HUES64 (cell line): ENCODE data around the gene CDH13.

Source experiments
- H3K27ac ChIP-seq: 2 replicates; pipeline ENCODE4 v1.7.0; 2013; ENCODE audit warnings: low read depth, low read length, inconsistent platforms
- H3K27me3 ChIP-seq: 2 replicates; pipeline ENCODE4 v1.6.1; 2013; ENCODE audit warnings: mild to moderate bottlenecking, low read length; ENCODE audit not compliant: insufficient read depth
- H3K36me3 ChIP-seq: 2 replicates; pipeline ENCODE4 v1.6.1; 2013; ENCODE audit warnings: mild to moderate bottlenecking, low read length; ENCODE audit not compliant: insufficient read depth
- H3K4me1 ChIP-seq: 2 replicates; pipeline ENCODE4 v1.6.1; 2013; ENCODE audit warnings: mild to moderate bottlenecking, low read length, moderate library complexity; ENCODE audit not compliant: insufficient read depth
- H3K4me3 ChIP-seq: 2 replicates; pipeline ENCODE4 v1.5.1; 2013; ENCODE audit warnings: mild to moderate bottlenecking, low read length, moderate library complexity
- H3K9ac ChIP-seq: 2 replicates; pipeline ENCODE4 v1.6.1; 2013; ENCODE audit warnings: mild to moderate bottlenecking, low read depth, low read length
- H3K9me3 ChIP-seq: 2 replicates; pipeline ENCODE4 v1.6.1; 2013; ENCODE audit warnings: low read depth, low read length; ENCODE audit not compliant: insufficient read depth
- WGBS: fragments of 150-250, 120-280 bp; methylation state at CpG from one replicate; pipeline ENCODE4 v1.1.7; 2013; ENCODE audit warnings: missing lambda C conversion rate; 5-methylcytosine and 5-hydroxymethylcytosine counted together

CDH13 gene

DNA sequence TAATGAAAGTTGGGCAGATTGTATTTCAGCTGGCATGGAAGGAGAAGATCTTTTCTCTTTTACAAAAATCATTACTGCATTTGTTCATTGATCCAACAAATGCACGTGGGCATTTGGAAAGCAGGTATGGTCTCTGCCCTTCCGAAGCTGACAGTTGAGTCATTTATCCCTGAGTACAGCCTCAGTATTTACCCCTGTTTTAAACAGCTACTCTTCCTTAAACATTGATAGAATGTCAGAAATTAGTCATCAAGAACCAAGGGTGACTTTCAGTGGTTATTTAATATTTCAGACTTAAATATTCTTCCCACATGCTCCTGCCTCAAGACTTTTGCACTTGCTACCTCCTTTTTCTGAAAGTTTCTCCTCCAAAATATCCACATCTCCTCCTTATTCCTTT lies 954.3 kb downstream of the CDH13 start:
- Histone ChIP-seq H3K9ac (no peak overlapping the region), H3K27me3 (no peaks in the 10 kb centered on the region), H3K4me3 (no peak overlapping the region), H3K9me3 (no peaks in the 10 kb centered on the region), H3K4me1 (peaks cover 12% of the 10 kb centered on the region), H3K36me3 (no peaks in the 10 kb centered on the region), H3K27ac (no peak overlapping the region)
- 88% methylated on average over 2 of the region's 2 CpGs for WGBS

DNA sequence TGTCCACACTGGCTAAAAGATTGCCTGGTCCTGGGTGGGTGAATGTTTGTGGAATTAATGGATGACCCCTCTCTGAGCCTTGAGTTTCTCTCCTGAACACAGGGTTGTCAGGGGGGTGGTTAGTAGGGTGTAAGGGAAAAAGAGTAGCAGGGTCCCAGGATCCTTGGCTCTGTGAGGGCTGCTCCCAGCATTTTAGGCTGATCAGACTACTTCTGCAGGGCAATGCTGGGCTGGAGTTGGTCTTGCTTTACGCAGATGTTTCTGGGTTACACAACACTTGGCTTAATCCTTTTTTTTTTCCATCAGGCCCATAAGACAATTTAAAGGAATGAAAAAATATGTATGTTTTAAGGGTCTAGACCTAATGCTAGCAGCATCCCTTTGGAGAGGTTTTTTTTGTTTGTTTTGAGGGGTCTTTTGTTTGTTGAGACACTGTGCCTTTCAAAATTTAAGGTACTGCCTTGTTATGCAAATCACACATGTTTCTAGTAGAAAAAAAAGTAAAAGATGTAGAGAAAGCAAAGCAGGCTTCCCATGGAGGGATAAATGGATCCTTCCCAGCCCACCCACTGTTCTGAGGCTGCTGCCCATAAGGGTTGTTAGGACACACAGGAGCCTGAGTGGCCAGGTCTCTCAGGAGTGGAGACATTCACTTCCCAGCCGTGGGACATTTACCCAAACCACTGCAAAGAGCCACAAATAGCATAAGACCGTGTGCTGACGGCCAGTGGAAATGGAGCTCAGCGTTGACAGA lies 955.4 kb downstream of the CDH13 start:
- H3K27me3 ChIP-seq: no peaks in the 10 kb centered on the region
- H3K9me3 ChIP-seq: no peaks in the 10 kb centered on the region
- H3K4me3 ChIP-seq: no peak overlapping the region
- peaks cover 19% of the 10 kb centered on the region for H3K4me1 ChIP-seq
- H3K9ac ChIP-seq: no peak overlapping the region
- 71% methylated on average over 5 of the region's 5 CpGs for WGBS
- no peak overlapping the region for H3K27ac ChIP-seq
- no peaks in the 10 kb centered on the region for H3K36me3 ChIP-seq

DNA sequence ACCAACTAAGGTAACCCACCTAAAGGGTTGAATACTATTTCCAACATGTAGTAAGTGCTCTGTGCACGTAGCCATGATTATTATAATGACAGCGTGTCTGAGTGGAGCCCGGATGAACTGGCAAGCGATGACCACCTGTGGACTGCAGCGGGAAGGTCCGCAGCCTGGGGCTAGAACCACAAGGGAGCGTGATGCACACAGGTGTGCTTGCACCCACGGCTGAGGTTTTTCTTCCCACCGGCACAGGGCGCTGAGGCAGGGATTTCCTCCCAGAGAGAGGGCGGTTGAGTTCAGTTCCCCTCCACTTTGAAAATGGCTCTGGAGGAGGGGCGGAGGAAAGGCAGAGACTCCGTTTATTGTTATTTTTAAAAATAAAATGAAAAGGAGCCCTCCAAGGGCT lies 959.3 kb downstream of the CDH13 start:
- Histone ChIP-seq H3K4me1 (peaks cover 19% of the 10 kb centered on the region), H3K4me3 (no peak overlapping the region), H3K36me3 (no peaks in the 10 kb centered on the region), H3K27ac (no peak overlapping the region), H3K9me3 (no peaks in the 10 kb centered on the region), H3K9ac (no peak overlapping the region), H3K27me3 (no peaks in the 10 kb centered on the region; the same call in 1 of the 2 replicates)
- WGBS: 90% methylated on average over 13 of the region's 13 CpGs

DNA sequence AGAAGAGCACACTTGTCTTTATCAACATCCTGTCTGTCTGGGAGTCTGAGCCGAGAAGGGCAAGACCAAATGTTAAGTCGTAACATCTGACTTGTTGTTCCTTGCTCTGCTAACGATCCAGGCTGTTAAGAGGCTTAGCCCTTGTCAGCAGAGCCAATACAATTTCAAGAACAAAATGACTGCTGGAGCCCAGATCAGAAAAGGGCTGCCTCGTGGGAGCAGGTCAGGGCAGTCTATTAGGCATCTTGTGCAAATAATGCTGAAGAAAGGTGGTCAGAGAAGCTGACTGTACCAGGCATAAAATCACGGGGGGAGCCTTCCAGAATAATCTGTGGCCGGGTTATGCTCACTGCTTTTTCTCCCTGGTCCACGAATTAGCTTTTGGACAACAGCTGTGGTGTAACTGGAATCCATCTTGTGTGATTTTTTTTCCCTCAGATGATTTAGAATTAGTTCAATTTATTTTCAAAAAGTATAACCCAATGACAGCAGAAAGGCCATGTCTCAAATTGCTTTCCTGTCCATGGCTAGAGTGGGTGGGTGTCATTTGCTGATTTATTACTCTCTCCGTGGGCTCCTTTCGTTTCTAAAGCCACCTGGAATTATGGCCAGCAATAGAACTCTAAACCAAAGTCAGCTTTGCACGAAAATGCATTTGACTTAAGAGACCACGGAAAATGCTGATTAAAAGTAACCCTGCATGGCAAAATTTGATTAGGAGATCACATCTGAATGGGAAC lies 959.9 kb downstream of the CDH13 start:
- H3K9me3 ChIP-seq: no peaks in the 10 kb centered on the region
- no peaks in the 10 kb centered on the region for H3K36me3 ChIP-seq
- no peak overlapping the region for H3K27ac ChIP-seq
- no peaks in the 10 kb centered on the region; the same call in 1 of the 2 replicates for H3K27me3 ChIP-seq
- no peak overlapping the region for H3K4me3 ChIP-seq
- H3K9ac ChIP-seq: no peak overlapping the region
- WGBS: 76% methylated on average over 11 of the region's 11 CpGs
- peaks cover 18% of the 10 kb centered on the region for H3K4me1 ChIP-seq

DNA sequence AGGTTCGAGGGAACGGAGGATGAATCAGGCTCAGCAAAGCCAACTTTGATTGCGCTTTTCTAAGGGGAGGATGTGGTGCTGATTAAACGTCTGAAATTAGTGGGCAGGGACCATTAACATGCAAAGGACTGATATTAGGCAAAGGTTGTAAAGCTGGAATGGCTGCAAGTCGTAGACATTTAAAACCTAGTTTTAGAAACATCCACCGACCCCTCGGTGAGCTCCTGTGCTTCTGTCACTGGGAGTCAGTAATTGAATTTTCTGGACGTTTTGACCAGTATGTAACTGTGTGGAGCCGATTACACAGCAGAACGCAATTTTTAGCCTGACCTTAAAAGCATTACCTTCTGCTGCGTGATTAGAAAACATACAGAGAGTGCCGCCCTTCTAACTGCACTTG lies 960.4 kb downstream of the CDH13 start:
- Histone ChIP-seq H3K9ac (no peak overlapping the region), H3K27ac (no peak overlapping the region), H3K4me1 (peaks cover 13% of the 10 kb centered on the region), H3K4me3 (no peak overlapping the region), H3K36me3 (no peaks in the 10 kb centered on the region), H3K27me3 (no peaks in the 10 kb centered on the region; the same call in 1 of the 2 replicates), H3K9me3 (no peaks in the 10 kb centered on the region)
- 92% methylated on average over 12 of the region's 12 CpGs for WGBS

DNA sequence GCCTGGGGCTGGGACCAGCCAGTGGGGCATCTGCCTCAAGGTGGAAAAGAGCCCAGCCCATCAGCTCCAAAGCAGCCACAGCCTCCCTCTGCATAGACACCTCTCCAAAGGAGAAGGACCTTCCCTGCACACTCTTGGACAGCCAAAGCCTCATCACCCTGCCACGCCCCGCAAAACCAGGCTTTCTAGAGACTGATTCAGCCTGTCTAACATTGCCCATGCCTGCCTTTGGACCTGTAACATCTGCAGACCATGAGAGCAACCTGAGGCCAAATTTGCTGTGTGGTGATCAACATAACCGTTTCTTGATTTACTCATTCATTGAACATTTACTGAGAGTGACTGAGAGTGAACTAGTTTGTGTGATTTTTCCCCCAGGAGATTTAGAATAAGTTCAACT lies 961.3 kb downstream of the CDH13 start:
- Histone ChIP-seq H3K27ac (no peak overlapping the region), H3K36me3 (no peaks in the 10 kb centered on the region), H3K27me3 (no peaks in the 10 kb centered on the region; the same call in 1 of the 2 replicates), H3K9ac (no peak overlapping the region), H3K9me3 (no peaks in the 10 kb centered on the region), H3K4me3 (no peak overlapping the region), H3K4me1 (peaks cover 6% of the 10 kb centered on the region; the same call in 1 of the 2 replicates)
- 94% methylated on average over 3 of the region's 3 CpGs for WGBS

DNA sequence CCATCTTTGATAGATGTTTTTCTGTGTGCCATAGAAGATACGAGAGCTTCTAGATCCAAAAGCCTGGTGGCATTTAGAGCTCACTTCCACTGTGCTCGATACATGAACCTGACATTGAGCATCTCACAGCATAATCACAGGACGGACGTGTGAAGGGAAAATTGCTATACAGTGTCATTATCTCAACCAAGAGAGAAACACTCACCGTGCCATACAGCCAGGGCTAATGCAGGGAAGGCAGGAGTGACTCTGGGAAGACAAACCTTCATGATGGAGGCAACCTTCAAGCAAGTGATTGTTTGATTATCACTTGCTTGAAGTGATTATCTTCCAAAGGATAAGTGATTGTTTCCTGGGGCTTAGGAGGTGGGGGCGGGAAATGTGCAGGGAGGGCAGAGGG lies 962.8 kb downstream of the CDH13 start:
- 89% methylated on average over 6 of the region's 6 CpGs for WGBS
- H3K27ac ChIP-seq: no peak overlapping the region
- H3K4me1 ChIP-seq: peaks cover 6% of the 10 kb centered on the region; the same call in 1 of the 2 replicates
- H3K9ac ChIP-seq: no peak overlapping the region
- no peaks in the 10 kb centered on the region for H3K36me3 ChIP-seq
- H3K27me3 ChIP-seq: no peaks in the 10 kb centered on the region; the same call in 1 of the 2 replicates
- no peaks in the 10 kb centered on the region for H3K9me3 ChIP-seq
- H3K4me3 ChIP-seq: no peak overlapping the region

DNA sequence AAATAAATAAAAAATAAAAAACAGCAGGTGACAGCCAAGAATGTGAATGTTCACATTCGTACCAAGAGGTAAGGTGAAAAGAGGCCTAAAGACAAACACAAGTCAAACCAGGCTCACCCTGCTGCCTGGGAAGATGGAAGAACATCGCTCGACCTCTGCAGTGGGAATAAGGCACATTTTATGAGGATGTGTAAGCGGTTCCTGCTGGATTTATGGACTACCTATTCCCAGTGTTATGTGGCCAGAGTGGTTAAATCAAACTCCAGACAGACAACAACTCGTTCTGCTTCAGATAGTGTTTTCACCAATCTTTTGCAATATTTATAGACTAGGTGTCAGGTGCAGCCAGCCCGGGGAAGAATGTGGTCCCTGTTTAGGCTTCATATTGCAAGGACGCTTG lies 966.0 kb downstream of the CDH13 start:
- WGBS: 92% methylated on average over 7 of the region's 7 CpGs
- no peaks in the 10 kb centered on the region for H3K9me3 ChIP-seq

DNA sequence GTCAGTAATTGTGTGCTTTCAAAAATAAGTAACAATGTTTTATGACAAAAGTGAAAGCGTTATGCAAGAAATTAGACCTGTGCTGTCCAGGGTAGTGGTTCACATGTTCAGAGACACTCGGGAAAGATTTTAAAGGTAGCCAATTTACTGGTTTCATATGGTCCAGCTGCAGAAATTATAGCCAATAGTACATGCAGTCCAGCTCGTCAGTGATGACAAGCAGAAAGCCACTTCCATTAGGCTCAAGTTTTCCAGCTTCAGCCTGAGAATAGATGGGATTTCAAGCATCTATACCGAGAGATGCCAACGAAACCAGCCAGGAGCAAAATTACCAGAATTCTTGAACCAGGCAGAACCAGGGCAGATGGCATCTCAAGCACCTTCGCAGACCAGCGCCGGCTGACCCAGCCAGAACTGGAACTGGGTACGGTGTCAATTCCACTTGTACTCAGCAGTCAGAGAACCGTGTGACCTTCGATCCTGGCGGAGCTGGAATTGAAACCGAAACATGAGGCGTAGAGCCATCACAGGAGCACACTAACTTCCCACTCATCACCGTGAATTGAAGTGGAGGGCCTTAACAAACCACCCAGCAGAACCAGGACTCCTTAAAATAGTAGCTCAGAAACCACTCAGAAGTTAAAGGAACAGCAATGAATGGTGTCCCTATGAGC lies 973.2 kb downstream of the CDH13 start:
- no peak overlapping the region for H3K9ac ChIP-seq
- H3K27me3 ChIP-seq: no peaks in the 10 kb centered on the region
- H3K9me3 ChIP-seq: no peaks in the 10 kb centered on the region
- WGBS: 92% methylated on average over 15 of the region's 15 CpGs
- no peak overlapping the region for H3K4me3 ChIP-seq
- H3K4me1 ChIP-seq: peaks cover 23% of the 10 kb centered on the region
- no peaks in the 10 kb centered on the region for H3K36me3 ChIP-seq
- H3K27ac ChIP-seq: no peak overlapping the region

More for the DNA sequence above, 966.0 kb downstream of the CDH13 start:
- H3K4me1 ChIP-seq: no peaks in the 10 kb centered on the region
- no peaks in the 10 kb centered on the region for H3K36me3 ChIP-seq
- H3K4me3 ChIP-seq: no peak overlapping the region
- no peak overlapping the region for H3K27ac ChIP-seq
- no peak overlapping the region for H3K9ac ChIP-seq
- no peaks in the 10 kb centered on the region; the same call in 1 of the 2 replicates for H3K27me3 ChIP-seq

DNA sequence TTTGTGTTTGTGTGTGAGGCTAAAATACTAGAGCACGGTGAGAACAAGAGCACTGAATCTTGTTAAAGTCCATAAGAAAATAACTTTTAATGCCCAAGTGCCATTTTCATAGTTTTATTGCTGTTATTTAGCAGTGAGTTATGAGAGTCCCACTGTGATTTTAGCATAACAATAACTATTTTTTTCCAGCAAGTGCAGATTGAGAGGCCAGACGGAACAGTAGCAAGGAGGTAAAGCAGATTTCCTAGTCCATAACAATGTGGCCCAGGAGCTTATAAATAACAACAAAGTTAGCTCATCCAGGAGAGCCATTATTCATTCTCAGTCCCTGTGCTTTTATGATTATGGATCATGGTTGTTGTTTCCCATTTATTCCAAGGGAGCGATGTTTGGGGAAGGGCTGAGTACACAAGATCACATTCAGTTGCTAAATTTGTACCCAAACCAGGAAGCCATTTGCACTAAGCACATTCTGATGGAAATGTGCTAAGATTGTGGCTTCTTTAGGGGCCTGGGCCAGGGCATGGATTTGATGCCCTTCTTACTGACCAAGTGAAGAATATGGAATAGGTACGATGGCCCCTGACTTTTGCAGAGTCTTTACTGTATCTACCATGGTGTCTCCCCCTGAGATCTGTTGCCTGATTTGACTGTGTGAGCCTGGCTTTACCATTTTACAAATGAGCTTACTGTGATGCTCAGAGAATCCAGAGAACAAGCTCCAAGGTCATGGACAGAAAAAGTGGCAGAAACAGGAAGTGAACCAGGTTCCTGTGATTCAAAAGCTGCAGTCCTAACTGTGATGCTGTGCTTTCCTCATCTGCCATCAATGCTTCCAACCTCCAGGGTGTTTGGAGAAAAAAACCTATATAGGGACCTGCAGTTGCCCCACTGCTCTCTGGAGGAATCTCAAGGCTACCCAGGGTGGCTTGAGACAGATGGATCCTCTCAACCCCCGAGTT lies 976.3 kb downstream of the CDH13 start:
- Histone ChIP-seq H3K4me3 (no peak overlapping the region), H3K27ac (peak overlapping the region; percentile 65; the same call in 1 of the 2 replicates), H3K27me3 (no peaks in the 10 kb centered on the region), H3K36me3 (no peaks in the 10 kb centered on the region), H3K9me3 (no peaks in the 10 kb centered on the region), H3K9ac (no peak overlapping the region), H3K4me1 (peaks cover 23% of the 10 kb centered on the region)
- WGBS: 53% methylated on average over 4 of the region's 5 CpGs
